ENCODE measurements around the gene PSMC5. TPM values are rescaled to one million over a fixed set of nuclear protein-coding genes. Genes with fewer than 3 reads are reported as not detected.

The PSMC5 gene
- total RNA-seq, 4 donors from 2014 or later, result 91.0 to 119 (median 103) TPM

- TF ChIP-seq CTCF (IDR thresholded peaks at IDR 0.05), result no peak
- ATAC-seq (ENCODE audit: low FRiP score) (no peak), DNase-seq (ENCODE audit: low spot score) (no peak)
Measured at GRCh38 chr17:63837480-63837879, 10.2 kb downstream of the PSMC5 start.

- TF ChIP-seq CTCF (IDR thresholded peaks at IDR 0.05), result no peak
- DNase-seq (ENCODE audit: low spot score) (no peak), ATAC-seq (ENCODE audit: low FRiP score) (no peak)
Measured at GRCh38 chr17:63837962-63838600, 10.8 kb downstream of the PSMC5 start.

- no peak for TF ChIP-seq CTCF (IDR thresholded peaks at IDR 0.05)
- DNase-seq (ENCODE audit: low spot score) (peak; percentile 65), ATAC-seq (ENCODE audit: low FRiP score) (peak; percentile 31)
Measured at GRCh38 chr17:63838631-63839171, 11.5 kb downstream of the PSMC5 start.

- ATAC-seq (ENCODE audit: low FRiP score) (no peak), DNase-seq (ENCODE audit: low spot score) (no peak)
- TF ChIP-seq CTCF (IDR thresholded peaks at IDR 0.05), result no peak
Measured at GRCh38 chr17:63840591-63841349, 13.5 kb downstream of the PSMC5 start.

- ATAC-seq (ENCODE audit: low FRiP score), result no peak
- no peak for TF ChIP-seq CTCF (IDR thresholded peaks at IDR 0.05)
- DNase-seq (ENCODE audit: low spot score), result peak; percentile 31
Measured at GRCh38 chr17:63841350-63842172, 14.3 kb downstream of the PSMC5 start.

- DNase-seq (ENCODE audit: low spot score) (no peak), ATAC-seq (ENCODE audit: low FRiP score) (peak; percentile 7)
- no peak for TF ChIP-seq CTCF (IDR thresholded peaks at IDR 0.05)
Measured at GRCh38 chr17:63842173-63842539, 14.9 kb downstream of the PSMC5 start.
